ENCODE results near the gene HDAC9. TPM values are rescaled to one million over a fixed set of nuclear protein-coding genes. Genes with fewer than 3 reads are reported as not detected.

HDAC9 gene
- total and polyA plus RNA-seq, 2 of the 13 experiments (the other 11 are each of a cell fraction or from before 2014, with no cell fraction given), result 0.05 to 0.07 TPM

DNA sequence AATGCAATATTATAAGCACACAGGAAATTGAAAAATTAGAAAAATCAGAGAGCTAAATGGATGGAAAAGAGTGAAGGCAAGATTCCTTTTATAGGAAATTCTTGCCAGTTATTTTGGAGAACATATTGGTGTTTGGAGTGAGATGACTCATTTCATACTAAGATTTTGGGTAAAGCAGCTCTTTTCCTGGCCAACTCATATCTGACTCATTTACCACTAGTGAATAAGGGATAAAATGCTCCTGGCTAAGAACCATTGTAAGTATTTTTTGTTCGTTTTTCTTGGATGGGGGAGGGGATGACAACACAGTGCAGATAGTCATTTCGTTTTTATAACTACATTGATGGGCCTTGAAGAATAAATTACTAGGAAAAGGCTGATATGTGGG lies 482.6 kb downstream of the HDAC9 start:
- intact Hi-C loops (cut with micrococcal nuclease; ENCODE audit: unreplicated experiment), result no loop called here
- FAIRE-seq, result no peak

More for the DNA sequence above, 482.6 kb downstream of the HDAC9 start:
- in situ Hi-C loops (cut with HindIII; ENCODE audit: extremely low pct_ligation_motif_present, low pct_unique_long_range_greater_than_20kb), result no loop called here
- H3K9me3 ChIP-seq (ENCODE audit: low read length), result peaks cover 88% of the 10 kb centered on the region
- H3K79me2 ChIP-seq (ENCODE audit: insufficient read depth, low read length), result no peaks in the 10 kb centered on the region
- H3K4me2 ChIP-seq (ENCODE audit: low read depth, low read length), result no peak overlapping the region
- TF ChIP-seq, protein P1, sequence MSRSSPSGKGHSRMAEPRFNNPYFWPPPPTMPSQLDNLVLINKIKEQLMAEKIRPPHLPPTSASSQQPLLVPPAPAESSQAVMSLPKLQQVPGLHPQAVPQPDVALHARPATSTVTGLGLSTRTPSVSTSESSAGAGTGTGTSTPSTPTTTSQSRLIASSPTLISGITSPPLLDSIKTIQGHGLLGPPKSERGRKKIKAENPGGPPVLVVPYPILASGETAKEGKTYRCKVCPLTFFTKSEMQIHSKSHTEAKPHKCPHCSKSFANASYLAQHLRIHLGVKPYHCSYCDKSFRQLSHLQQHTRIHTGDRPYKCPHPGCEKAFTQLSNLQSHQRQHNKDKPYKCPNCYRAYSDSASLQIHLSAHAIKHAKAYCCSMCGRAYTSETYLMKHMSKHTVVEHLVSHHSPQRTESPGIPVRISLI (CRISPR knock-in tag; IDR thresholded peaks at IDR 0.05; ENCODE audit: borderline replicate concordance), result no peak
- TF ChIP-seq ZNF878 (CRISPR knock-in tag; IDR thresholded peaks at IDR 0.05) (no peak), KLF11 (CRISPR knock-in tag; IDR thresholded peaks at IDR 0.05) (no peak), PLRG1 (conservative IDR thresholded peaks at IDR 0.05) (no peak), MATR3 (CRISPR knock-in tag; IDR thresholded peaks at IDR 0.05) (no peak), POLR2AphosphoS2 (IDR thresholded peaks at IDR 0.05; ENCODE audit: low read depth, low read length) (no peak), ZNF251 (CRISPR knock-in tag; IDR thresholded peaks at IDR 0.05) (no peak), FOXM1 (CRISPR knock-in tag; IDR thresholded peaks at IDR 0.05) (no peak), TBL1XR1 (IDR thresholded peaks at IDR 0.05; ENCODE audit: borderline replicate concordance, low read length, partially characterized antibody) (no peak), AGO2 (optimal IDR thresholded peaks at IDR 0.05; ENCODE audit: low read depth, low read length) (no peak), ISL2 (CRISPR knock-in tag; IDR thresholded peaks at IDR 0.05) (no peak), ZSCAN25 (CRISPR knock-in tag; IDR thresholded peaks at IDR 0.05) (no peak), ZNF230 (CRISPR knock-in tag; IDR thresholded peaks at IDR 0.05) (no peak), SOX6 (IDR thresholded peaks at IDR 0.05) (no peak), SOX6 (CRISPR knock-in tag; IDR thresholded peaks at IDR 0.05) (no peak)
- TF ChIP-seq, protein P2, sequence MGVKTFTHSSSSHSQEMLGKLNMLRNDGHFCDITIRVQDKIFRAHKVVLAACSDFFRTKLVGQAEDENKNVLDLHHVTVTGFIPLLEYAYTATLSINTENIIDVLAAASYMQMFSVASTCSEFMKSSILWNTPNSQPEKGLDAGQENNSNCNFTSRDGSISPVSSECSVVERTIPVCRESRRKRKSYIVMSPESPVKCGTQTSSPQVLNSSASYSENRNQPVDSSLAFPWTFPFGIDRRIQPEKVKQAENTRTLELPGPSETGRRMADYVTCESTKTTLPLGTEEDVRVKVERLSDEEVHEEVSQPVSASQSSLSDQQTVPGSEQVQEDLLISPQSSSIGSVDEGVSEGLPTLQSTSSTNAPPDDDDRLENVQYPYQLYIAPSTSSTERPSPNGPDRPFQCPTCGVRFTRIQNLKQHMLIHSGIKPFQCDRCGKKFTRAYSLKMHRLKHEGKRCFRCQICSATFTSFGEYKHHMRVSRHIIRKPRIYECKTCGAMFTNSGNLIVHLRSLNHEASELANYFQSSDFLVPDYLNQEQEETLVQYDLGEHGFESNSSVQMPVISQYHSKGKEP (CRISPR knock-in tag; IDR thresholded peaks at IDR 0.05), result no peak
- TF ChIP-seq, protein P3, sequence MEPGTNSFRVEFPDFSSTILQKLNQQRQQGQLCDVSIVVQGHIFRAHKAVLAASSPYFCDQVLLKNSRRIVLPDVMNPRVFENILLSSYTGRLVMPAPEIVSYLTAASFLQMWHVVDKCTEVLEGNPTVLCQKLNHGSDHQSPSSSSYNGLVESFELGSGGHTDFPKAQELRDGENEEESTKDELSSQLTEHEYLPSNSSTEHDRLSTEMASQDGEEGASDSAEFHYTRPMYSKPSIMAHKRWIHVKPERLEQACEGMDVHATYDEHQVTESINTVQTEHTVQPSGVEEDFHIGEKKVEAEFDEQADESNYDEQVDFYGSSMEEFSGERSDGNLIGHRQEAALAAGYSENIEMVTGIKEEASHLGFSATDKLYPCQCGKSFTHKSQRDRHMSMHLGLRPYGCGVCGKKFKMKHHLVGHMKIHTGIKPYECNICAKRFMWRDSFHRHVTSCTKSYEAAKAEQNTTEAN (CRISPR knock-in tag; conservative IDR thresholded peaks at IDR 0.05), result no peak
- TF ChIP-seq, protein P4, sequence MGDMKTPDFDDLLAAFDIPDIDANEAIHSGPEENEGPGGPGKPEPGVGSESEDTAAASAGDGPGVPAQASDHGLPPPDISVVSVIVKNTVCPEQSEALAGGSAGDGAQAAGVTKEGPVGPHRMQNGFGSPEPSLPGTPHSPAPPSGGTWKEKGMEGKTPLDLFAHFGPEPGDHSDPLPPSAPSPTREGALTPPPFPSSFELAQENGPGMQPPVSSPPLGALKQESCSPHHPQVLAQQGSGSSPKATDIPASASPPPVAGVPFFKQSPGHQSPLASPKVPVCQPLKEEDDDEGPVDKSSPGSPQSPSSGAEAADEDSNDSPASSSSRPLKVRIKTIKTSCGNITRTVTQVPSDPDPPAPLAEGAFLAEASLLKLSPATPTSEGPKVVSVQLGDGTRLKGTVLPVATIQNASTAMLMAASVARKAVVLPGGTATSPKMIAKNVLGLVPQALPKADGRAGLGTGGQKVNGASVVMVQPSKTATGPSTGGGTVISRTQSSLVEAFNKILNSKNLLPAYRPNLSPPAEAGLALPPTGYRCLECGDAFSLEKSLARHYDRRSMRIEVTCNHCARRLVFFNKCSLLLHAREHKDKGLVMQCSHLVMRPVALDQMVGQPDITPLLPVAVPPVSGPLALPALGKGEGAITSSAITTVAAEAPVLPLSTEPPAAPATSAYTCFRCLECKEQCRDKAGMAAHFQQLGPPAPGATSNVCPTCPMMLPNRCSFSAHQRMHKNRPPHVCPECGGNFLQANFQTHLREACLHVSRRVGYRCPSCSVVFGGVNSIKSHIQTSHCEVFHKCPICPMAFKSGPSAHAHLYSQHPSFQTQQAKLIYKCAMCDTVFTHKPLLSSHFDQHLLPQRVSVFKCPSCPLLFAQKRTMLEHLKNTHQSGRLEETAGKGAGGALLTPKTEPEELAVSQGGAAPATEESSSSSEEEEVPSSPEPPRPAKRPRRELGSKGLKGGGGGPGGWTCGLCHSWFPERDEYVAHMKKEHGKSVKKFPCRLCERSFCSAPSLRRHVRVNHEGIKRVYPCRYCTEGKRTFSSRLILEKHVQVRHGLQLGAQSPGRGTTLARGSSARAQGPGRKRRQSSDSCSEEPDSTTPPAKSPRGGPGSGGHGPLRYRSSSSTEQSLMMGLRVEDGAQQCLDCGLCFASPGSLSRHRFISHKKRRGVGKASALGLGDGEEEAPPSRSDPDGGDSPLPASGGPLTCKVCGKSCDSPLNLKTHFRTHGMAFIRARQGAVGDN (CRISPR knock-in tag; IDR thresholded peaks at IDR 0.05), result no peak
- TF ChIP-seq, protein P5, sequence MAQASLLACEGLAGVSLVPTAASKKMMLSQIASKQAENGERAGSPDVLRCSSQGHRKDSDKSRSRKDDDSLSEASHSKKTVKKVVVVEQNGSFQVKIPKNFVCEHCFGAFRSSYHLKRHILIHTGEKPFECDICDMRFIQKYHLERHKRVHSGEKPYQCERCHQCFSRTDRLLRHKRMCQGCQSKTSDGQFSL (CRISPR knock-in tag; IDR thresholded peaks at IDR 0.05), result no peak
- no peaks in the 10 kb centered on the region for H4K20me1 ChIP-seq (ENCODE audit: insufficient read depth, low read length)
- ATAC-seq (no peak), DNase-seq (ENCODE audit: low spot score) (no peak)
- 2% methylated on average over 2 of the region's 2 CpGs for WGBS (ENCODE audit: low lambda C conversion rate)
- no peak overlapping the region for H3K9ac ChIP-seq (ENCODE audit: insufficient read depth, low read depth, low read length)
- no peaks in the 10 kb centered on the region for H3K36me3 ChIP-seq (replicated peaks in 1 of 2; ENCODE audit: control insufficient read depth in 1 of 2, insufficient read depth in 2 of 2, low read length in 2 of 2)
- CTCF ChIA-PET (ENCODE audit: low intra/inter-chr PET ratio, low total read pairs), result no interaction called here
- POLR2A ChIA-PET, result no interaction called here
- H3K4me1 ChIP-seq (ENCODE audit: insufficient read depth, low read length), result no peaks in the 10 kb centered on the region
- no peak overlapping the region for H3K4me3 ChIP-seq (replicated peaks in 1 of 3; ENCODE audit: insufficient read depth in 1 of 3, low read depth in 2 of 3, low read length in 3 of 3)
- H3K27me3 ChIP-seq (ENCODE audit: control insufficient read depth in 1 of 2, insufficient read depth in 2 of 2, low read length in 2 of 2), result no peaks in the 10 kb centered on the region
- no peak overlapping the region for H3K27ac ChIP-seq (ENCODE audit: extremely low read length, insufficient read depth, low read length)
- BruUV-seq (replicated peaks), result no TSS peak
- H2AFZ ChIP-seq (ENCODE audit: low read length), result no peak overlapping the region
